WTC11 (cell line): Measurements from ENCODE around the gene EIF4ENIF1.
"Not testable (repeated sequence)": the region's sequence is repeated elsewhere in the genome, so short reads cannot be mapped to it uniquely, and the experiment has no call there.

Experiments
- ARID4B ChIP-seq: sonication (generic); formaldehyde crosslinking; IDR thresholded peaks from 2 replicates; pipeline ENCODE4 v1.8.0; 2023; ENCODE audit warnings: missing genetic modification reagents, mild to moderate bottlenecking, borderline replicate concordance
- CREB1 ChIP-seq: sonication (generic); formaldehyde crosslinking; IDR thresholded peaks from 2 replicates; pipeline ENCODE4 v1.8.0; 2023; ENCODE audit warnings: mild to moderate bottlenecking, missing genetic modification reagents
- CTCF ChIP-seq: fragments of 200-600 bp; IDR thresholded peaks from 2 replicates; pipeline ENCODE4 v1.8.0; 2022; ENCODE audit warnings: antibody characterized with exemption
- JUN ChIP-seq: sonication (generic); formaldehyde crosslinking; IDR thresholded peaks from 2 replicates; pipeline ENCODE4 v1.8.0; 2023; ENCODE audit warnings: mild to moderate bottlenecking, missing genetic modification reagents
- NFYB ChIP-seq: sonication (generic); formaldehyde crosslinking; conservative IDR thresholded peaks from 2 replicates; pipeline ENCODE4 v1.8.0; 2022; ENCODE audit warnings: low read depth, missing genetic modification reagents

DNA sequence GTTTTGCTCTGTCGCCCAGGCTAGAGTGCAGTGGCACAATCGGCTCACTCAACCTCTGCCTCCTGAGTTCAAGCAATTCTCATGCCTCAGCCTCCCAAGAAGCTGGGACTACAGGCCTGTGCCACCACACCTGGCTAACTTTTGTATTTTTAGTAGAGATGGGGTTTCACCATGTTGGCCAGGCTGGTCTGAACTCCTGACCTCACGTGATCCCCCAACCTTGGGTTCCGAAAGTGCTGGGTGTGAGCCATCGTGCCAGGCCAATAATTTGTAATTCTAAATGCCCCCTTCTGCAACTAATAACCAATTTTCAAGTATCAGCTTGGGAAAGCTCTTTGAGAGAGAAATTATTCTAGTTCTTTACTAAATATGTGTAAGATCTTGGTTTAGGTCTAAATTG lies 3.7 kb upstream of the EIF4ENIF1 start:
- not testable (repeated sequence) for TF ChIP-seq CTCF; ARID4B (CRISPR knock-in tag); JUN (CRISPR knock-in tag); CREB1 (CRISPR knock-in tag); NFYB (CRISPR knock-in tag)
